HG03139 (cell line): ENCODE data around the gene PSG5.
"Not testable (repeated sequence)": the region's sequence is repeated elsewhere in the genome, so short reads cannot be mapped to it uniquely, and the experiment has no call there.

ENCODE experiments used
- ATAC-seq: cut with Tn5 transposase; IDR thresholded peaks from one replicate; pipeline ENCODE4 v1.9.1; 2021; ENCODE audit not compliant: unreplicated experiment

PSG5 gene

GRCh38 chr19:43188092-43188491 lies 1.8 kb upstream of the PSG5 start:
- ATAC-seq = not testable (repeated sequence)

- not testable (repeated sequence) for ATAC-seq
Observed at GRCh38 chr19:43181869-43182771, 4.2 kb downstream of the PSG5 start.

GRCh38 chr19:43179569-43180147 lies 6.7 kb downstream of the PSG5 start:
- not testable (repeated sequence) for ATAC-seq

- ATAC-seq = not testable (repeated sequence)
Observed at GRCh38 chr19:43178577-43178976, 7.8 kb downstream of the PSG5 start.

- ATAC-seq = not testable (repeated sequence)
Observed at GRCh38 chr19:43165906-43166305, 20.4 kb downstream of the PSG5 start.

GRCh38 chr19:43163135-43163534 lies 23.2 kb downstream of the PSG5 start:
- ATAC-seq = not testable (repeated sequence)

- ATAC-seq = not testable (repeated sequence)
Observed at GRCh38 chr19:43162261-43162660, 24.1 kb downstream of the PSG5 start.

- no peak for ATAC-seq
Observed at GRCh38 chr19:43152214-43152613, 34.1 kb downstream of the PSG5 start.

GRCh38 chr19:43149788-43150187 lies 36.5 kb downstream of the PSG5 start:
- ATAC-seq = not testable (repeated sequence)

GRCh38 chr19:43148233-43148632 lies 38.1 kb downstream of the PSG5 start:
- no peak for ATAC-seq

GRCh38 chr19:43141763-43142162 lies 44.6 kb downstream of the PSG5 start:
- not testable (repeated sequence) for ATAC-seq

GRCh38 chr19:43132696-43133095 lies 53.6 kb downstream of the PSG5 start:
- no peak for ATAC-seq

GRCh38 chr19:43131281-43131842 lies 55.0 kb downstream of the PSG5 start:
- not testable (repeated sequence) for ATAC-seq

GRCh38 chr19:43129197-43129596 lies 57.1 kb downstream of the PSG5 start:
- ATAC-seq = not testable (repeated sequence)

- ATAC-seq = not testable (repeated sequence)
Observed at GRCh38 chr19:43127336-43127735, 59.0 kb downstream of the PSG5 start.

GRCh38 chr19:43126720-43127119 lies 59.6 kb downstream of the PSG5 start:
- ATAC-seq = no peak

- ATAC-seq = no peak
Observed at GRCh38 chr19:43124360-43124759, 62.0 kb downstream of the PSG5 start.

GRCh38 chr19:43120433-43121026 lies 65.8 kb downstream of the PSG5 start:
- not testable (repeated sequence) for ATAC-seq

GRCh38 chr19:43119526-43119925 lies 66.8 kb downstream of the PSG5 start:
- not testable (repeated sequence) for ATAC-seq
